ENCODE measurements around the gene S100A2. TPM values are rescaled to one million over a fixed set of nuclear protein-coding genes. Genes with fewer than 3 reads are reported as not detected.

S100A2 gene
- total and polyA plus RNA-seq, 2 of the 13 experiments (the other 11 are each of a cell fraction or from before 2014, with no cell fraction given): 1.2 TPM

DNA sequence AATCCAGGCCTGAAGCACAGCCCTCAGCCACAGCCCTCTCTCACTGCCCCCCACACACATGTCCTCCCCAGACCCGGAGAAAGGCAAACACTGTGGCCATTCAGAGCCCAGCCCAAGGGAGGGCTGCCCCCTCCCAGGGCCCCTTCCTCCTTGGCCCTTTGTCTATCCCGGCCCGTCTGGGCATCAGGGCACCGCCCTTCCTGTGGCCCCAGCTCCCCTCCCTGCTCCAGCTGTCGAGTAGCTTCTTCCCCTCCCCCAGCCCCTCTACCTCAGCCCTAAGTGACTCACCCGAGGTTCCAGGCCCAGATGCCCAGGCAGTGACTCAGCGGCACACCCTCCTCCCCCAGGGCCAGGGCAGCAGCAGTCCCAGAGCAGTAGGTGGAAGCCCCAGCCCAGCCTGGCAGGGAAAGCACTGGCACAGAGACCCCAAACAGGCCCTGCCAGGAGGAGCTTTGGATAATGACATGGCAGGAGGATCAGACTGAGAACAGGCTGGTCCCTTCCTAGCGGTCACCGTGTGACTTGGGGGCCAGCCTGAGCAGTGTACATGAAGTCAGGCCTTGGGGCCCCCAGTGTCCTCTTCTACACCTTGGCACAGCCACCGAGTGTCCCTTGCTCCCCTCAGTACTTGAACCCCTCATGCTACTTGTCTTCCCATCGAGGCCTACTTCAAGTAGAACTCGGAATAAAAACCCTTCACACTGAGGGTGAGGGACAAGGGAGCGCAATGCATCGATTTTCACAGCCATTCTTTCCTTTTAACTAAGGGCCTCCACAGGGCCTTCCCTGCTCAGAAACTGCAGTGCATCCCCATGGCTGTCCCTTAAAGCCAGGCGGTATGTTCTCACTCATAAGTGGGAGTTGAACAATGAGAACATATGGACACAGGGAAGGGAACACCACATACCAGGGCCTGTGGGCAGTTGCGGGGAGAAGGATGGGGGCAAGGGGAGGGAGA is 1.0 kb upstream of the S100A2 start (continued):
- TF ChIP-seq, protein P1, sequence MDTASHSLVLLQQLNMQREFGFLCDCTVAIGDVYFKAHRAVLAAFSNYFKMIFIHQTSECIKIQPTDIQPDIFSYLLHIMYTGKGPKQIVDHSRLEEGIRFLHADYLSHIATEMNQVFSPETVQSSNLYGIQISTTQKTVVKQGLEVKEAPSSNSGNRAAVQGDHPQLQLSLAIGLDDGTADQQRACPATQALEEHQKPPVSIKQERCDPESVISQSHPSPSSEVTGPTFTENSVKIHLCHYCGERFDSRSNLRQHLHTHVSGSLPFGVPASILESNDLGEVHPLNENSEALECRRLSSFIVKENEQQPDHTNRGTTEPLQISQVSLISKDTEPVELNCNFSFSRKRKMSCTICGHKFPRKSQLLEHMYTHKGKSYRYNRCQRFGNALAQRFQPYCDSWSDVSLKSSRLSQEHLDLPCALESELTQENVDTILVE (CRISPR knock-in tag; IDR thresholded peaks at IDR 0.05): no peak
- TF ChIP-seq, protein P2, sequence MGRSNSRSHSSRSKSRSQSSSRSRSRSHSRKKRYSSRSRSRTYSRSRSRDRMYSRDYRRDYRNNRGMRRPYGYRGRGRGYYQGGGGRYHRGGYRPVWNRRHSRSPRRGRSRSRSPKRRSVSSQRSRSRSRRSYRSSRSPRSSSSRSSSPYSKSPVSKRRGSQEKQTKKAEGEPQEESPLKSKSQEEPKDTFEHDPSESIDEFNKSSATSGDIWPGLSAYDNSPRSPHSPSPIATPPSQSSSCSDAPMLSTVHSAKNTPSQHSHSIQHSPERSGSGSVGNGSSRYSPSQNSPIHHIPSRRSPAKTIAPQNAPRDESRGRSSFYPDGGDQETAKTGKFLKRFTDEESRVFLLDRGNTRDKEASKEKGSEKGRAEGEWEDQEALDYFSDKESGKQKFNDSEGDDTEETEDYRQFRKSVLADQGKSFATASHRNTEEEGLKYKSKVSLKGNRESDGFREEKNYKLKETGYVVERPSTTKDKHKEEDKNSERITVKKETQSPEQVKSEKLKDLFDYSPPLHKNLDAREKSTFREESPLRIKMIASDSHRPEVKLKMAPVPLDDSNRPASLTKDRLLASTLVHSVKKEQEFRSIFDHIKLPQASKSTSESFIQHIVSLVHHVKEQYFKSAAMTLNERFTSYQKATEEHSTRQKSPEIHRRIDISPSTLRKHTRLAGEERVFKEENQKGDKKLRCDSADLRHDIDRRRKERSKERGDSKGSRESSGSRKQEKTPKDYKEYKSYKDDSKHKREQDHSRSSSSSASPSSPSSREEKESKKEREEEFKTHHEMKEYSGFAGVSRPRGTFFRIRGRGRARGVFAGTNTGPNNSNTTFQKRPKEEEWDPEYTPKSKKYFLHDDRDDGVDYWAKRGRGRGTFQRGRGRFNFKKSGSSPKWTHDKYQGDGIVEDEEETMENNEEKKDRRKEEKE (IDR thresholded peaks at IDR 0.05): no peak
- TF ChIP-seq DPF2 (CRISPR knock-in tag; IDR thresholded peaks at IDR 0.05; ENCODE audit: borderline replicate concordance, low read depth): peak; percentile 46; the same call in 1 of the 2 replicates
- TF ChIP-seq, protein P3, sequence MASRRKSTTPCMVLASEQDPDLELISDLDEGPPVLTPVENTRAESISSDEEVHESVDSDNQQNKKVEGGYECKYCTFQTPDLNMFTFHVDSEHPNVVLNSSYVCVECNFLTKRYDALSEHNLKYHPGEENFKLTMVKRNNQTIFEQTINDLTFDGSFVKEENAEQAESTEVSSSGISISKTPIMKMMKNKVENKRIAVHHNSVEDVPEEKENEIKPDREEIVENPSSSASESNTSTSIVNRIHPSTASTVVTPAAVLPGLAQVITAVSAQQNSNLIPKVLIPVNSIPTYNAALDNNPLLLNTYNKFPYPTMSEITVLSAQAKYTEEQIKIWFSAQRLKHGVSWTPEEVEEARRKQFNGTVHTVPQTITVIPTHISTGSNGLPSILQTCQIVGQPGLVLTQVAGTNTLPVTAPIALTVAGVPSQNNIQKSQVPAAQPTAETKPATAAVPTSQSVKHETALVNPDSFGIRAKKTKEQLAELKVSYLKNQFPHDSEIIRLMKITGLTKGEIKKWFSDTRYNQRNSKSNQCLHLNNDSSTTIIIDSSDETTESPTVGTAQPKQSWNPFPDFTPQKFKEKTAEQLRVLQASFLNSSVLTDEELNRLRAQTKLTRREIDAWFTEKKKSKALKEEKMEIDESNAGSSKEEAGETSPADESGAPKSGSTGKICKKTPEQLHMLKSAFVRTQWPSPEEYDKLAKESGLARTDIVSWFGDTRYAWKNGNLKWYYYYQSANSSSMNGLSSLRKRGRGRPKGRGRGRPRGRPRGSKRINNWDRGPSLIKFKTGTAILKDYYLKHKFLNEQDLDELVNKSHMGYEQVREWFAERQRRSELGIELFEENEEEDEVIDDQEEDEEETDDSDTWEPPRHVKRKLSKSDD (CRISPR knock-in tag; IDR thresholded peaks at IDR 0.05; ENCODE audit: low read depth): no peak
- no peak for TF ChIP-seq ZNF441 (CRISPR knock-in tag; IDR thresholded peaks at IDR 0.05; ENCODE audit: borderline replicate concordance)
- TF ChIP-seq TOE1 (CRISPR knock-in tag; IDR thresholded peaks at IDR 0.05): no peak
- TF ChIP-seq NFKBIZ (CRISPR knock-in tag; IDR thresholded peaks at IDR 0.05): no peak
- TF ChIP-seq, protein P4, sequence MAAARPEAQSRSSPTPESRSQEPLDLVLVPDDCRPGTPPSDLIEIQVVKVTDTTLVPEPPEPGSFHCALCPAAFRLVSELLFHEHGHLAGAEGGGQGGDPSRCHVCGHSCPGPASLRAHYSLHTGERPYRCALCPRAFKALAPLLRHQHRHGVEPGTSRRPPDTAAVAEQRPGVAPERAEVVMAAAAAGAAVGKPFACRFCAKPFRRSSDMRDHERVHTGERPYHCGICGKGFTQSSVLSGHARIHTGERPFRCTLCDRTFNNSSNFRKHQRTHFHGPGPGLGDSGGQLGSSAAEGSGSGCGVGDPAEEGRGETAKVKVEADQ (CRISPR knock-in tag; IDR thresholded peaks at IDR 0.05; ENCODE audit: borderline replicate concordance): no peak
- TF ChIP-seq, protein P5, sequence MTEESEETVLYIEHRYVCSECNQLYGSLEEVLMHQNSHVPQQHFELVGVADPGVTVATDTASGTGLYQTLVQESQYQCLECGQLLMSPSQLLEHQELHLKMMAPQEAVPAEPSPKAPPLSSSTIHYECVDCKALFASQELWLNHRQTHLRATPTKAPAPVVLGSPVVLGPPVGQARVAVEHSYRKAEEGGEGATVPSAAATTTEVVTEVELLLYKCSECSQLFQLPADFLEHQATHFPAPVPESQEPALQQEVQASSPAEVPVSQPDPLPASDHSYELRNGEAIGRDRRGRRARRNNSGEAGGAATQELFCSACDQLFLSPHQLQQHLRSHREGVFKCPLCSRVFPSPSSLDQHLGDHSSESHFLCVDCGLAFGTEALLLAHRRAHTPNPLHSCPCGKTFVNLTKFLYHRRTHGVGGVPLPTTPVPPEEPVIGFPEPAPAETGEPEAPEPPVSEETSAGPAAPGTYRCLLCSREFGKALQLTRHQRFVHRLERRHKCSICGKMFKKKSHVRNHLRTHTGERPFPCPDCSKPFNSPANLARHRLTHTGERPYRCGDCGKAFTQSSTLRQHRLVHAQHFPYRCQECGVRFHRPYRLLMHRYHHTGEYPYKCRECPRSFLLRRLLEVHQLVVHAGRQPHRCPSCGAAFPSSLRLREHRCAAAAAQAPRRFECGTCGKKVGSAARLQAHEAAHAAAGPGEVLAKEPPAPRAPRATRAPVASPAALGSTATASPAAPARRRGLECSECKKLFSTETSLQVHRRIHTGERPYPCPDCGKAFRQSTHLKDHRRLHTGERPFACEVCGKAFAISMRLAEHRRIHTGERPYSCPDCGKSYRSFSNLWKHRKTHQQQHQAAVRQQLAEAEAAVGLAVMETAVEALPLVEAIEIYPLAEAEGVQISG (CRISPR knock-in tag; IDR thresholded peaks at IDR 0.05): peak; percentile 51; the same call in 1 of the 2 replicates
- TF ChIP-seq MXD4 (CRISPR knock-in tag; IDR thresholded peaks at IDR 0.05): no peak
- no peak for TF ChIP-seq ARNT (IDR thresholded peaks at IDR 0.05)
- no peak for TF ChIP-seq MAFF (IDR thresholded peaks at IDR 0.05; ENCODE audit: low read depth, low read length)
- no peak for TF ChIP-seq ZSCAN31 (CRISPR knock-in tag; IDR thresholded peaks at IDR 0.05; ENCODE audit: low read depth)

Measured in HepG2 (cell line).